C4-2B (cell line): ENCODE measurements around the gene HLA-DQA1.
"Not testable (repeated sequence)": the region's sequence is repeated elsewhere in the genome, so short reads cannot be mapped to it uniquely, and the experiment has no call there.

Source experiments
- H3K27ac ChIP-seq: fragments of 450-650 bp; 2 replicates; pipeline ENCODE4 v1.5.1; 2017
- CTCF ChIP-seq: fragments of 450-650 bp; conservative IDR thresholded peaks from 2 replicates; pipeline ENCODE4 v1.5.1; 2017; ENCODE audit warnings: mild to moderate bottlenecking
- ZFX ChIP-seq: fragments of 450-650 bp; IDR thresholded peaks from 2 replicates; pipeline ENCODE4 v1.6.1; 2017

HLA-DQA1 gene

GRCh38 chr6:32637883-32638282, 677 bp downstream of the HLA-DQA1 start:
- no peak overlapping the region for H3K27ac ChIP-seq

GRCh38 chr6:32638532-32639219, 1.5 kb downstream of the HLA-DQA1 start:
- no peak for TF ChIP-seq CTCF
- TF ChIP-seq ZFX = no peak
- no peak overlapping the region for H3K27ac ChIP-seq

More at GRCh38 chr6:32637883-32638282, 677 bp downstream of the HLA-DQA1 start:
- TF ChIP-seq CTCF (no peak), ZFX (no peak)

DNA sequence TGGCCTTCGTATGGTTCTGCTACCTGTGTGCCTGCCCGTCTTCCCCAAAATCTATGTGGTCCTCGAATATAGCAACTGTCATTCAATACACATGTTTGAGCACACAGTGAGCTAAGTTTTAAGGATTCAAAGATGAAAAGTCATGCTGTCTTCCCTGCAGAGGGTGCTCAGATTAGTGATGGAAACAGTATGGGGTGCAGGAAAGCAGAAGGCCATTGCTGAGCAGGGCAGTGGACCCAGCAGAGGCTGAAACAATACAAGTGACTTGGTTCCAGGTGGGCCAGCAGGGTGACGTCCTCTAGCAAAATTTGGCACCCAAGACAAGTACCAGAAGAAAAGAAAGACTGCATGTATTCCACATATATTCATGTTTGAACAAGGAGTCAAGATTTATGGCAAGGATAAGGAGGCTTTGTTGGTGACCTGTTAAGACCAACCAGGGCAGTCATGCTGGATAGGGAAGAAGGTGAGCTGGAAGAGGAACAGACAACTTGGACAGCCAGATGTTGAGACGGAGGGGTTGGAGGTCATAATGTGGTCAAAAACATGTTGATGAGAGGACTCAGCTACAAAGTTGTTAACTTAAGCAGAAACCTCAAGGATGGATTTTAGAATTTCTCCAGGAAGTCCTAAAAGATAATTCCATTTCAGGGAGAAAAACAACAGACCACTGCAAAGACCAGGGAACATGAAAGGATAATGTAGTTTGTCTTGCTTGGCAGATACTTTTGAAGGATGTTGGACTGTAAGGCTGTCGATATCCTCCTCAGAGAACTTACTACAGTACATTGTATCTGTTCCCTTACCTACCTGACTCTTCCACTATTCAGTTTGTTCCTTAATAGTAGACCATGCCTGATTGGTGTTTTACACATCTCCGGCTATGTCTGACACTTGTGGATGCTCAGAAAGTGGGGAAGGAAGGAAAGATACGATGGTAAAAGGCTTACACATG, 2.5 kb downstream of the HLA-DQA1 start:
- H3K27ac ChIP-seq = no peak overlapping the region
- no peak for TF ChIP-seq ZFX
- TF ChIP-seq CTCF = no peak

DNA sequence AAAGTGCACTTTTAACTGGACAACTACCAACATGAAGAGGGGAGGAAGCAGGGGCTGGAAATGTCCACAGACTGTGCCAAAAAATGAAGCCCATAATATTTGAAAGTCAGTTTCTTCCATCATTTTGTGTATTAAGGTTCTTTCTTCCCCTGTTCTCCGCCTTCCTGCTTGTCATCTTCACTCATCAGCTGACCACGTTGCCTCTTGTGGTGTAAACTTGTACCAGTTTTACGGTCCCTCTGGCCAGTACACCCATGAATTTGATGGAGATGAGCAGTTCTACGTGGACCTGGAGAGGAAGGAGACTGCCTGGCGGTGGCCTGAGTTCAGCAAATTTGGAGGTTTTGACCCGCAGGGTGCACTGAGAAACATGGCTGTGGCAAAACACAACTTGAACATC, 3.9 kb downstream of the HLA-DQA1 start:
- no peak for TF ChIP-seq ZFX
- no peak for TF ChIP-seq CTCF
- no peak overlapping the region for H3K27ac ChIP-seq

DNA sequence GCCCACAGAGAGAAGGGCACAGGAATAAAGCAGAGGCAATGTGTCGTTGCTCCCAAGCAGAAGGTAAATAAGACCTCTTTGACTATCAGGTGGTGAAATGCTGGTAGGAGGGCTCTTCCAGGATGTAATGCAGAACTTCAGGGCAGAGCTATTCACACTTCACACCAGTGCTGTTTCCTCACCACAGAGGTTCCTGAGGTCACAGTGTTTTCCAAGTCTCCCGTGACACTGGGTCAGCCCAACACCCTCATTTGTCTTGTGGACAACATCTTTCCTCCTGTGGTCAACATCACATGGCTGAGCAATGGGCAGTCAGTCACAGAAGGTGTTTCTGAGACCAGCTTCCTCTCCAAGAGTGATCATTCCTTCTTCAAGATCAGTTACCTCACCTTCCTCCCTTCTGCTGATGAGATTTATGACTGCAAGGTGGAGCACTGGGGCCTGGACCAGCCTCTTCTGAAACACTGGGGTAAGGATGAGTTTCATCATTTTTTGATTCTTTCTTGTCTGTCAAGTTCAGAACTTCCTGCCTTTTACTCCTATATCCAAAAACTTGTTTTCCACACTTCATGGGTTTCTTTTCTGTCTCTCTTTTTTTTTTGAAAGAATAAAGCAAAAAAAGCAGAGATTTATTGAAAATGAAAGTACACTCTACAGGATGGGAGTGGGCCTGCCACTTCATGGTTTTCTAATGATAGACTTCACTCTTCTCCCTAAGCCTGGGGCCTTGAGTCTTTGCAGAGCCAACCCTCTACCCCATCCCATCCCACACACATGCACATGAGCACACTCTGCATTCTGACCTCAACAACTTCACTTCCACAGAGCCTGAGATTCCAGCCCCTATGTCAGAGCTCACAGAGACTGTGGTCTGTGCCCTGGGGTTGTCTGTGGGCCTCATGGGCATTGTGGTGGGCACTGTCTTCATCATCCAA, 4.8 kb downstream of the HLA-DQA1 start:
- H3K27ac ChIP-seq = not testable (repeated sequence)

DNA sequence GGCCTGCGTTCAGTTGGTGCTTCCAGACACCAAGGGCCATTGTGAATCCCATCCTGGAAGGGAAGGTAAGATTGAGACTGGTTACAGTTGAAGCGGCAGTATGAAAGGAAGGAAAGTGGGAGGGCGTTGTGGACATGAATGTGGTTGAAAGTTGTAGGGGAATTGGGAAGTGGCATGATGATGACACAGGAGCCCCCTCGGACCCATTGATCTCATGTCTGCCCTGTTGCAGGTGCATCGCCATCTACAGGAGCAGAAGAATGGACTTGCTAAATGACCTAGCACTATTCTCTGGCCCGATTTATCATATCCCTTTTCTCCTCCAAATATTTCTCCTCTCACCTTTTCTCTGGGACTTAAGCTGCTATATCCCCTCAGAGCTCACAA, 5.5 kb downstream of the HLA-DQA1 start:
- H3K27ac ChIP-seq = no peak overlapping the region
- TF ChIP-seq ZFX (no peak), CTCF (no peak)

DNA sequence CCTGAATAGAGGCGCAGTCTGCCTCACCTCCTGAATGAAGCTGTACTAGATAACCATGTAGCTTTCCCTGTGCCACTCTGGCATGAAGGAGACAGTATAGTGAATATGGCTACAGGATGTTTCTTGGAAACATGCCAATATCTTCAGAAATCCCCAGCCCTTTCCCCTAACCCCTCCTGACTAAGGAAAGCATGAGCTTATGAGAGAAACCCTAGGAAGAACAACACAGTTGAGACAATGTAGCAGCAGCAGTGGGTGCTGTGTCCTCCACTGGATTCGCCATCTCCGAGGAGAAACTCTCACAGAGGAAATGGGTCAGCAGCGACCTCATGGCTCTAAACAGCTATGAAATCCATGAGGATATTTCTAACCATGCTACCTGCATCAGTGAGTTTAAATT, 6.7 kb downstream of the HLA-DQA1 start:
- no peak overlapping the region for H3K27ac ChIP-seq
- TF ChIP-seq ZFX = no peak
- no peak for TF ChIP-seq CTCF
